WTC11 (cell line): Measurements from ENCODE around the gene ARFIP1.

Experiments used
- ATF1 ChIP-seq: sonication (generic); formaldehyde crosslinking; IDR thresholded peaks from 2 replicates; pipeline ENCODE4 v1.8.1; 2023; ENCODE audit warnings: mild to moderate bottlenecking, moderate library complexity, missing genetic modification reagents
- JUN ChIP-seq: sonication (generic); formaldehyde crosslinking; IDR thresholded peaks from 2 replicates; pipeline ENCODE4 v1.8.0; 2023; ENCODE audit warnings: mild to moderate bottlenecking, missing genetic modification reagents
- MAX ChIP-seq: sonication (generic); formaldehyde crosslinking; IDR thresholded peaks from 2 replicates; pipeline ENCODE4 v1.8.0; 2022; ENCODE audit warnings: mild to moderate bottlenecking, missing genetic modification reagents
- OVOL2 ChIP-seq: fragments of 250-450 bp; sonication (Bioruptor Pico); IDR thresholded peaks from 2 replicates; pipeline ENCODE4 v1.9.0; 2021; ENCODE audit warnings: mild to moderate bottlenecking, borderline replicate concordance
- USF2 ChIP-seq: sonication (generic); formaldehyde crosslinking; IDR thresholded peaks from 2 replicates; pipeline ENCODE4 v1.8.1; 2023; ENCODE audit warnings: mild to moderate bottlenecking, missing genetic modification reagents, moderate library complexity
- TF ChIP-seq, protein P1 (sequence below): fragments of 200-600 bp; IDR thresholded peaks from 2 replicates; pipeline ENCODE4 v1.8.0; 2022; ENCODE audit warnings: antibody characterized with exemption
- TF ChIP-seq, protein P2 (sequence below): fragments of 250-450 bp; sonication (Bioruptor Pico); IDR thresholded peaks from 2 replicates; pipeline ENCODE4 v1.9.0; 2021; ENCODE audit warnings: moderate library complexity, mild to moderate bottlenecking, inconsistent platforms, borderline replicate concordance
- TF ChIP-seq, protein P3 (sequence below): sonication (generic); formaldehyde crosslinking; IDR thresholded peaks from 2 replicates; pipeline ENCODE4 v1.8.1; 2022; ENCODE audit warnings: low read depth, missing genetic modification reagents, borderline replicate concordance
- TF ChIP-seq, protein P4 (sequence below): sonication (generic); formaldehyde crosslinking; IDR thresholded peaks from 2 replicates; pipeline ENCODE4 v1.8.1; 2023; ENCODE audit warnings: mild to moderate bottlenecking, missing genetic modification reagents

- no peak for TF ChIP-seq ATF1
- no peak for TF ChIP-seq OVOL2
- TF ChIP-seq, protein P1, sequence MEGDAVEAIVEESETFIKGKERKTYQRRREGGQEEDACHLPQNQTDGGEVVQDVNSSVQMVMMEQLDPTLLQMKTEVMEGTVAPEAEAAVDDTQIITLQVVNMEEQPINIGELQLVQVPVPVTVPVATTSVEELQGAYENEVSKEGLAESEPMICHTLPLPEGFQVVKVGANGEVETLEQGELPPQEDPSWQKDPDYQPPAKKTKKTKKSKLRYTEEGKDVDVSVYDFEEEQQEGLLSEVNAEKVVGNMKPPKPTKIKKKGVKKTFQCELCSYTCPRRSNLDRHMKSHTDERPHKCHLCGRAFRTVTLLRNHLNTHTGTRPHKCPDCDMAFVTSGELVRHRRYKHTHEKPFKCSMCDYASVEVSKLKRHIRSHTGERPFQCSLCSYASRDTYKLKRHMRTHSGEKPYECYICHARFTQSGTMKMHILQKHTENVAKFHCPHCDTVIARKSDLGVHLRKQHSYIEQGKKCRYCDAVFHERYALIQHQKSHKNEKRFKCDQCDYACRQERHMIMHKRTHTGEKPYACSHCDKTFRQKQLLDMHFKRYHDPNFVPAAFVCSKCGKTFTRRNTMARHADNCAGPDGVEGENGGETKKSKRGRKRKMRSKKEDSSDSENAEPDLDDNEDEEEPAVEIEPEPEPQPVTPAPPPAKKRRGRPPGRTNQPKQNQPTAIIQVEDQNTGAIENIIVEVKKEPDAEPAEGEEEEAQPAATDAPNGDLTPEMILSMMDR, result no peak
- TF ChIP-seq, protein P2, sequence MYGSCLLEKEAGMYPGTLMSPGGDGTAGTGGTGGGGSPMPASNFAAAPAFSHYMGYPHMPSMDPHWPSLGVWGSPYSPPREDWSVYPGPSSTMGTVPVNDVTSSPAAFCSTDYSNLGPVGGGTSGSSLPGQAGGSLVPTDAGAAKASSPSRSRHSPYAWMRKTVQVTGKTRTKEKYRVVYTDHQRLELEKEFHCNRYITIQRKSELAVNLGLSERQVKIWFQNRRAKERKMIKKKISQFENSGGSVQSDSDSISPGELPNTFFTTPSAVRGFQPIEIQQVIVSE, result no peak
- no peak for TF ChIP-seq JUN (CRISPR knock-in tag)
- no peak for TF ChIP-seq USF2 (CRISPR knock-in tag)
- TF ChIP-seq MAX (CRISPR knock-in tag), result no peak
- TF ChIP-seq, protein P3, sequence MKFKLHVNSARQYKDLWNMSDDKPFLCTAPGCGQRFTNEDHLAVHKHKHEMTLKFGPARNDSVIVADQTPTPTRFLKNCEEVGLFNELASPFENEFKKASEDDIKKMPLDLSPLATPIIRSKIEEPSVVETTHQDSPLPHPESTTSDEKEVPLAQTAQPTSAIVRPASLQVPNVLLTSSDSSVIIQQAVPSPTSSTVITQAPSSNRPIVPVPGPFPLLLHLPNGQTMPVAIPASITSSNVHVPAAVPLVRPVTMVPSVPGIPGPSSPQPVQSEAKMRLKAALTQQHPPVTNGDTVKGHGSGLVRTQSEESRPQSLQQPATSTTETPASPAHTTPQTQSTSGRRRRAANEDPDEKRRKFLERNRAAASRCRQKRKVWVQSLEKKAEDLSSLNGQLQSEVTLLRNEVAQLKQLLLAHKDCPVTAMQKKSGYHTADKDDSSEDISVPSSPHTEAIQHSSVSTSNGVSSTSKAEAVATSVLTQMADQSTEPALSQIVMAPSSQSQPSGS, result no peak
- TF ChIP-seq, protein P4, sequence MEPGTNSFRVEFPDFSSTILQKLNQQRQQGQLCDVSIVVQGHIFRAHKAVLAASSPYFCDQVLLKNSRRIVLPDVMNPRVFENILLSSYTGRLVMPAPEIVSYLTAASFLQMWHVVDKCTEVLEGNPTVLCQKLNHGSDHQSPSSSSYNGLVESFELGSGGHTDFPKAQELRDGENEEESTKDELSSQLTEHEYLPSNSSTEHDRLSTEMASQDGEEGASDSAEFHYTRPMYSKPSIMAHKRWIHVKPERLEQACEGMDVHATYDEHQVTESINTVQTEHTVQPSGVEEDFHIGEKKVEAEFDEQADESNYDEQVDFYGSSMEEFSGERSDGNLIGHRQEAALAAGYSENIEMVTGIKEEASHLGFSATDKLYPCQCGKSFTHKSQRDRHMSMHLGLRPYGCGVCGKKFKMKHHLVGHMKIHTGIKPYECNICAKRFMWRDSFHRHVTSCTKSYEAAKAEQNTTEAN, result no peak
Measured at GRCh38 chr4:152957437-152958171, 177.8 kb downstream of the ARFIP1 start.
